C4-2B (cell line): ENCODE measurements around the gene LASP1.
"Not testable (repeated sequence)": the region's sequence is repeated elsewhere in the genome, so short reads cannot be mapped to it uniquely, and the experiment has no call there.

ENCODE experiments used
- H3K27ac ChIP-seq: fragments of 450-650 bp; 2 replicates; pipeline ENCODE4 v1.5.1; 2017
- CTCF ChIP-seq: fragments of 450-650 bp; conservative IDR thresholded peaks from 2 replicates; pipeline ENCODE4 v1.5.1; 2017; ENCODE audit warnings: mild to moderate bottlenecking
- ZFX ChIP-seq: fragments of 450-650 bp; IDR thresholded peaks from 2 replicates; pipeline ENCODE4 v1.6.1; 2017

The LASP1 gene

GRCh38 chr17:38919316-38920078, 49.6 kb downstream of the LASP1 start:
- TF ChIP-seq CTCF (no peak), ZFX (no peak)

GRCh38 chr17:38920374-38921291, 50.8 kb downstream of the LASP1 start:
- no peak overlapping the region for H3K27ac ChIP-seq
- TF ChIP-seq ZFX (no peak), CTCF (no peak)

More at GRCh38 chr17:38919316-38920078, 49.6 kb downstream of the LASP1 start:
- no peak overlapping the region for H3K27ac ChIP-seq

GRCh38 chr17:38921756-38922411, 52.0 kb downstream of the LASP1 start:
- H3K27ac ChIP-seq = no peak overlapping the region
- no peak for TF ChIP-seq CTCF
- no peak for TF ChIP-seq ZFX

GRCh38 chr17:38922538-38923297, 52.9 kb downstream of the LASP1 start:
- no peak overlapping the region for H3K27ac ChIP-seq
- TF ChIP-seq ZFX (no peak), CTCF (no peak)

GRCh38 chr17:38925263-38925995, 55.6 kb downstream of the LASP1 start, which contains the start of gene LASP1NB:
LASP1NB (plus strand) TSS chr17:38925614.
- no peak within 1 kb of the TSS for H3K27ac ChIP-seq
- TF ChIP-seq CTCF (no peak), ZFX (no peak)

GRCh38 chr17:38926293-38927070, 56.6 kb downstream of the LASP1 start:
- TF ChIP-seq ZFX (no peak), CTCF (no peak)
- H3K27ac ChIP-seq = no peak overlapping the region

GRCh38 chr17:38930782-38931181, 60.9 kb downstream of the LASP1 start:
- H3K27ac ChIP-seq = not testable (repeated sequence)

- H3K27ac ChIP-seq = not testable (repeated sequence)
These were observed 64.1 kb downstream of the LASP1 start for GRCh38 chr17:38933962-38934361.
